A549 (cell line): ENCODE results near the gene GAS1. TPM values are rescaled to one million over a fixed set of nuclear protein-coding genes. Genes with fewer than 3 reads are reported as not detected.

Source experiments
- ATAC-seq, 2 experiments: fragments of 200-7000 bp in 1 of 2; fragments of >200 bp in 1 of 2; cut with Nextera tagmentation in 1 of 2; cut with Tn5 transposase in 1 of 2; 3 replicates each; pipeline versions ENCODE4 v1.8.0 to v1.9.1; 2018 to 2020; ENCODE audit warnings: mild to moderate bottlenecking in 1 of 2, moderate library complexity in 1 of 2
- CTCF ChIA-PET: fragments of 300-600 bp; sonication (Branson Sonifier 250); formaldehyde crosslinking; extraction: SDS; loops from one replicate; lab custom pipeline; 2021; ENCODE audit warnings: antibody characterized with exemption, inconsistent platforms; lab: Yijun Ruan, JAX
- POLR2A ChIA-PET: fragments of 350-600 bp; formaldehyde crosslinking; extraction: SDS; loops from one replicate; lab custom pipeline; 2021; ENCODE audit warnings: antibody characterized with exemption, inconsistent platforms; lab: Yijun Ruan, JAX
- DNase-seq, 2 experiments: peaks; one replicate each; pipeline versions ENCODE4 v3.0.0 to v3.0.0-alpha.2; 2011 to 2016; ENCODE audit warnings: low read depth in 1 of 2, low spot score in 1 of 2
- FAIRE-seq: peaks from 2 replicates; lab custom pipeline; 2011; peaks lifted over from hg19 to GRCh38; lab: Jason Lieb, UNC
- H3K27ac ChIP-seq, 2 experiments: fragments of >200 bp; sonication (Bioruptor Twin); formaldehyde crosslinking; 3 replicates each; pipeline ENCODE4 v1.5.1; 2016 to 2017
- H3K4me1 ChIP-seq: fragments of >200 bp; sonication (Bioruptor Twin); formaldehyde crosslinking; 3 replicates; pipeline ENCODE4 v1.6.1; 2016
- H3K4me2 ChIP-seq: fragments of >200 bp; sonication (Bioruptor Twin); formaldehyde crosslinking; 3 replicates; pipeline ENCODE4 v1.6.1; 2016
- H3K4me3 ChIP-seq: fragments of >200 bp; sonication (Bioruptor Twin); formaldehyde crosslinking; 3 replicates; pipeline ENCODE4 v1.5.1; 2016
- H3K9me3 ChIP-seq: fragments of >200 bp; sonication (Bioruptor Twin); formaldehyde crosslinking; 3 replicates; pipeline ENCODE4 v1.6.1; 2016
- BHLHE40 ChIP-seq: IDR thresholded peaks from 2 replicates; pipeline ENCODE4 v1.6.1; 2012; ENCODE audit warnings: low read depth, low read length, inconsistent platforms
- CHD4 ChIP-seq: fragments of 200-600 bp; sonication (generic); IDR thresholded peaks from 2 replicates; pipeline ENCODE4 v1.6.1; 2016; ENCODE audit warnings: antibody characterized with exemption, mild to moderate bottlenecking, borderline replicate concordance
- CTCF ChIP-seq: fragments of >200 bp; sonication (Bioruptor Twin); formaldehyde crosslinking; IDR thresholded peaks from 3 replicates; pipeline ENCODE4 v1.5.1; 2016
- E2F6 ChIP-seq: IDR thresholded peaks from 2 replicates; pipeline ENCODE4 v1.6.1; 2012; ENCODE audit warnings: low read depth, borderline replicate concordance
- EHMT2 ChIP-seq: fragments of 200-600 bp; sonication (generic); IDR thresholded peaks from 2 replicates; pipeline ENCODE4 v1.6.1; 2016; ENCODE audit warnings: antibody characterized with exemption, low read depth, mild to moderate bottlenecking, moderate library complexity
- ESRRA ChIP-seq: fragments of 150-350 bp; IDR thresholded peaks from 2 replicates; pipeline ENCODE4 v1.6.1; 2014; ENCODE audit warnings: mild to moderate bottlenecking, low read length, borderline replicate concordance
- FOXS1 ChIP-seq: fragments of 250-450 bp; sonication (Bioruptor Pico); IDR thresholded peaks from 2 replicates; pipeline ENCODE4 v1.5.0; 2020; ENCODE audit warnings: mild to moderate bottlenecking, moderate library complexity
- HDAC2 ChIP-seq: fragments of 200-600 bp; sonication (generic); IDR thresholded peaks from 2 replicates; pipeline ENCODE4 v1.6.1; 2016
- HOXB13 ChIP-seq: fragments of 250-450 bp; sonication (Bioruptor Pico); IDR thresholded peaks from 2 replicates; pipeline ENCODE4 v1.5.0; 2020; ENCODE audit warnings: low read depth, mild to moderate bottlenecking, moderate library complexity
- HOXB5 ChIP-seq: fragments of 250-450 bp; sonication (Bioruptor Pico); IDR thresholded peaks from 2 replicates; pipeline ENCODE4 v1.5.0; 2020; ENCODE audit warnings: mild to moderate bottlenecking, moderate library complexity
- JUN ChIP-seq, 2 experiments: fragments of >200 bp; sonication (Bioruptor Twin); formaldehyde crosslinking; IDR thresholded peaks; 2 replicates in 1 of 2; 3 replicates in 1 of 2; pipeline ENCODE4 v1.6.1; 2016 to 2017
- MAZ ChIP-seq: fragments of 150-350 bp; IDR thresholded peaks from 2 replicates; pipeline ENCODE4 v1.6.1; 2014; ENCODE audit warnings: antibody characterized with exemption, low read depth, low read length, borderline replicate concordance
- MYC ChIP-seq: IDR thresholded peaks from 2 replicates; pipeline ENCODE4 v1.6.1; 2012; ENCODE audit warnings: mild to moderate bottlenecking, inconsistent platforms, low read length, improper control_type of control experiment, borderline replicate concordance
- NFE2L2 ChIP-seq: fragments of 150-350 bp; conservative IDR thresholded peaks from 2 replicates; pipeline ENCODE4 v1.6.1; 2014; ENCODE audit warnings: low read length
- PBX3 ChIP-seq: IDR thresholded peaks from 2 replicates; pipeline ENCODE4 v1.6.1; 2012
- PHF8 ChIP-seq: fragments of 200-600 bp; sonication (generic); IDR thresholded peaks from 2 replicates; pipeline ENCODE4 v1.6.1; 2016; ENCODE audit warnings: low read depth, mild to moderate bottlenecking, antibody characterized with exemption, moderate library complexity, borderline replicate concordance
- POLR2A ChIP-seq: IDR thresholded peaks from 2 replicates; pipeline ENCODE4 v1.6.1; 2012; ENCODE audit warnings: mild to moderate bottlenecking, low read length
- RARB ChIP-seq: fragments of 250-450 bp; sonication (Bioruptor Pico); IDR thresholded peaks from 2 replicates; pipeline ENCODE4 v1.8.0; 2021; ENCODE audit warnings: mild to moderate bottlenecking, moderate library complexity
- REST ChIP-seq: fragments of 200-600 bp; sonication (generic); IDR thresholded peaks from 2 replicates; pipeline ENCODE4 v1.6.1; 2016; ENCODE audit warnings: antibody characterized with exemption, mild to moderate bottlenecking, moderate library complexity
- USF2 ChIP-seq: fragments of 450-650 bp; IDR thresholded peaks from 2 replicates; pipeline ENCODE4 v1.6.1; 2014; ENCODE audit warnings: antibody characterized with exemption
- ZNF302 ChIP-seq: fragments of 250-450 bp; sonication (Bioruptor Pico); IDR thresholded peaks from 2 replicates; pipeline ENCODE4 v1.9.0; 2021; ENCODE audit warnings: inconsistent platforms, mild to moderate bottlenecking, moderate library complexity
- WGBS: methylation state at CpG from one replicate; pipeline ENCODE4 v1.1.6; 2017; ENCODE audit errors: missing lambda C conversion rate; 5-methylcytosine and 5-hydroxymethylcytosine counted together
- polyA plus RNA-seq, 4 experiments: library from polyadenylated mRNA; depleted of rRNA in 3 of 4; stranded (reverse); fragments of >200 nt; fragmentation: RNase III in 1 of 4; extraction: RNeasy Plus Mini Kit Qiagen cat#74134 plus additional on column Dnase treatment in 1 of 4; gene quantifications; 2 replicates in 3 of 4; 3 replicates in 1 of 4; pipeline ENCODE4 v1.2.3, GENCODE V29; 2011 to 2017

The GAS1 gene
- polyA plus RNA-seq, 2 of the 4 experiments (the other 2 are of a cell fraction) = 0.03 TPM; not detected in 1

- TF ChIP-seq NFE2L2 = no peak
- TF ChIP-seq HOXB5 = no peak
- TF ChIP-seq REST = no peak
- TF ChIP-seq, all 56 proteins: peak for 0
These were observed 13.6 kb upstream of the GAS1 start (continued) for GRCh38 chr9:86960938-86961337.

GRCh38 chr9:86958203-86958602 lies 10.9 kb upstream of the GAS1 start:
- FAIRE-seq (no peak), ATAC-seq (no peak), DNase-seq (no peak)
- Histone ChIP-seq H3K4me2 (no peak overlapping the region), H3K4me1 (no peaks in the 10 kb centered on the region), H3K27ac (no peak overlapping the region), H3K9me3 (no peaks in the 10 kb centered on the region), H3K4me3 (no peak overlapping the region)
- ChIA-PET POLR2A (no interaction called here), CTCF (interaction anchor here (1.0 to 2.7 kb wide), 2 partner anchors 10 to 12 kb away, joined by 3 to 6 read pairs; partner anchors contain the start of gene GAS1)
- TF ChIP-seq PBX3 = no peak
- TF ChIP-seq NFE2L2 = no peak
- TF ChIP-seq HDAC2 = no peak
- WGBS = 16% methylated on average over 1 of the region's 1 CpG

- H3K4me3 ChIP-seq = no peak overlapping the region
- ATAC-seq (no peak), FAIRE-seq (no peak), DNase-seq (no peak)
- H3K4me2 ChIP-seq = no peak overlapping the region
- TF ChIP-seq E2F6 = no peak
- no peak for TF ChIP-seq USF2
- TF ChIP-seq HOXB5 = no peak
- H3K27ac ChIP-seq = no peak overlapping the region
- H3K9me3 ChIP-seq = peaks cover 8% of the 10 kb centered on the region; the same call in 1 of the 3 replicates
- 16% methylated on average over 4 of the region's 4 CpGs for whole genome bisulfite sequencing
- CTCF ChIA-PET = interaction anchor here (1.1 kb wide), 1 partner anchor 9 kb away, joined by 3 read pairs; no protein-coding TSS in a partner anchor
- no peaks in the 10 kb centered on the region for H3K4me1 ChIP-seq
- POLR2A ChIA-PET = no interaction called here
These were observed 8.3 kb upstream of the GAS1 start for GRCh38 chr9:86955561-86955960.

GRCh38 chr9:86955042-86955441 lies 7.7 kb upstream of the GAS1 start:
- Histone ChIP-seq H3K4me1 (no peaks in the 10 kb centered on the region), H3K4me2 (no peak overlapping the region), H3K9me3 (peaks cover 8% of the 10 kb centered on the region; the same call in 1 of the 3 replicates), H3K4me3 (no peak overlapping the region), H3K27ac (no peak overlapping the region)
- DNase-seq = no peak
- ChIA-PET POLR2A (no interaction called here), CTCF (interaction anchor here (1.1 kb wide), 1 partner anchor 9 kb away, joined by 3 read pairs; no protein-coding TSS in a partner anchor)
- FAIRE-seq = no peak
- whole genome bisulfite sequencing = 57% methylated on average over 2 of the region's 2 CpGs
- TF ChIP-seq FOXS1 (CRISPR knock-in tag) (no peak), JUN (IDR thresholded peaks at IDR 0.05) (no peak), HOXB13 (CRISPR knock-in tag) (no peak), ESRRA (no peak), RARB (CRISPR knock-in tag) (no peak), MAZ (no peak), ZNF302 (CRISPR knock-in tag) (no peak), CTCF (no peak), CHD4 (no peak), POLR2A (no peak), MYC (no peak), BHLHE40 (no peak), PHF8 (no peak), EHMT2 (no peak)
- no peak for ATAC-seq
